ENCODE results near the gene ADPRHL1. TPM values are rescaled to one million over a fixed set of nuclear protein-coding genes. Genes with fewer than 3 reads are reported as not detected.

Gene ADPRHL1
- polyA plus RNA-seq, 1 donor (not counting 4 experiments of a cell fraction or from before 2014, with no cell fraction given), result 1.2 TPM

DNA sequence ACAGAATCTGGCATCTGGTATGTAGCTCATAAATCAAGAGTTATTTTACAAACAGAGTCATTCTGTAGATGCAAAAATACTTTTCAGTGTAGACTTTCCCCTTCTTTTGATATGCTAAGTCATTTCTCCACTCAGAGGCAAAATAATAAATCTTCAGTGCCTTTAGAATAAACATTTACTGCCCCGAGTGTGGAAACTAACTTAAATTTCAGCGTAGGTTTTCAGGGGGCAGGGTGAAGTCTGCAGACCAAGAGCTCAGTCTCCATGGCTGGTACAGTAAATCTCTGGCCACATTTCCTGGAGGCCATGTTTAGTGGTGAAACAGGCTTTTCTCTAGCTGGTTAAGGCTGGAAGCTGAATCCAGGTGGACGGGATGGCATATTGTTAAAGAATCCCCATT, 13.1 kb upstream of the ADPRHL1 start:
- dilution Hi-C loops (cut with MboI; ENCODE audit: extremely low pct_ligation_motif_present, low sequenced_read_pairs), result no loop called here
- H3K36me3 ChIP-seq (ENCODE audit: control insufficient read depth in 2 of 2, extremely low read depth in 1 of 2, insufficient read depth in 2 of 2, low read length in 2 of 2), result peaks cover 2 to 4% of the 10 kb centered on the region in 2 experiments
- FAIRE-seq, result no peak

DNA sequence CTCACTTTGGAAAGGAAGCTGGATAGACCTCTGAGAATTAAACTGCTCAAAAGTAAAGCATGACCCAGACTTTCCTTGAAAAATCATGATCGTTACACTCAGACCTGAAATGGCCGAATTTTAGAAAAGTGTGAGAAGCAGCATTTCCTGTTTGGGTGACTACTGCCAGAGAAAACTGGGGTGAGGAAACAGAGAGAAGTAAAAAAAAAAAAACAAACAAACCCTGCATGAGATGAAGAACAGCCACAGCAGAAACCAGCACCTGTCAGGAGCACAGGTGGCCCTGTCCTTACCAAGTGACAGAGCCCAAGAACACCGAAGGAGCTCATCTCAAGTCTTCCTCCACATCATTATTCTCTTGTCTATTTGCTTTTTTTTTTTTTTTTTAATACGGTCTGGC, 12.0 kb upstream of the ADPRHL1 start:
- H3K27ac ChIP-seq (ENCODE audit: control insufficient read depth, insufficient read depth, low read length), result no peak overlapping the region
- H2AFZ ChIP-seq (ENCODE audit: control insufficient read depth, low read length), result no peak overlapping the region
- H3K9me3 ChIP-seq (ENCODE audit: control insufficient read depth, low read depth, low read length), result no peaks in the 10 kb centered on the region
- H4K20me1 ChIP-seq (ENCODE audit: control insufficient read depth, extremely low read depth, insufficient read depth, low read length), result no peaks in the 10 kb centered on the region
- H3K27me3 ChIP-seq (ENCODE audit: control insufficient read depth, extremely low read depth, insufficient read depth, low read length), result no peaks in the 10 kb centered on the region
- H3K4me2 ChIP-seq (ENCODE audit: control insufficient read depth, extremely low read depth, insufficient read depth, low read depth, low read length), result no peak overlapping the region
- no peak overlapping the region for H3K4me3 ChIP-seq (ENCODE audit: control insufficient read depth in 2 of 3, extremely low read depth in 1 of 3, insufficient read depth in 2 of 3, low read depth in 1 of 3, low read length in 3 of 3)
- DNase-seq (ENCODE audit: low read depth, low spot score), result no peak
- no peak overlapping the region for H3K9ac ChIP-seq (ENCODE audit: control insufficient read depth, extremely low read depth, insufficient read depth, low read length)
- no peaks in the 10 kb centered on the region for H3K9me1 ChIP-seq (ENCODE audit: control insufficient read depth, extremely low read depth, insufficient read depth, low read length)
- TF ChIP-seq, protein P1, sequence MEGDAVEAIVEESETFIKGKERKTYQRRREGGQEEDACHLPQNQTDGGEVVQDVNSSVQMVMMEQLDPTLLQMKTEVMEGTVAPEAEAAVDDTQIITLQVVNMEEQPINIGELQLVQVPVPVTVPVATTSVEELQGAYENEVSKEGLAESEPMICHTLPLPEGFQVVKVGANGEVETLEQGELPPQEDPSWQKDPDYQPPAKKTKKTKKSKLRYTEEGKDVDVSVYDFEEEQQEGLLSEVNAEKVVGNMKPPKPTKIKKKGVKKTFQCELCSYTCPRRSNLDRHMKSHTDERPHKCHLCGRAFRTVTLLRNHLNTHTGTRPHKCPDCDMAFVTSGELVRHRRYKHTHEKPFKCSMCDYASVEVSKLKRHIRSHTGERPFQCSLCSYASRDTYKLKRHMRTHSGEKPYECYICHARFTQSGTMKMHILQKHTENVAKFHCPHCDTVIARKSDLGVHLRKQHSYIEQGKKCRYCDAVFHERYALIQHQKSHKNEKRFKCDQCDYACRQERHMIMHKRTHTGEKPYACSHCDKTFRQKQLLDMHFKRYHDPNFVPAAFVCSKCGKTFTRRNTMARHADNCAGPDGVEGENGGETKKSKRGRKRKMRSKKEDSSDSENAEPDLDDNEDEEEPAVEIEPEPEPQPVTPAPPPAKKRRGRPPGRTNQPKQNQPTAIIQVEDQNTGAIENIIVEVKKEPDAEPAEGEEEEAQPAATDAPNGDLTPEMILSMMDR (optimal IDR thresholded peaks at IDR 0.05 in 1 of 3, IDR thresholded peaks at IDR 0.05 in 1 of 3, conservative IDR thresholded peaks at IDR 0.05 in 1 of 3; ENCODE audit: extremely low read depth in 1 of 3, insufficient read depth in 2 of 3, low read length in 3 of 3), result no peak
- no peak for TF ChIP-seq EZH2 (IDR thresholded peaks at IDR 0.05; ENCODE audit: low read length)
- H3K36me3 ChIP-seq (ENCODE audit: control insufficient read depth in 2 of 2, extremely low read depth in 1 of 2, insufficient read depth in 2 of 2, low read length in 2 of 2), result peaks cover 2 to 8% of the 10 kb centered on the region in 2 experiments
- H3K79me2 ChIP-seq (ENCODE audit: control insufficient read depth, insufficient read depth, low read length), result no peaks in the 10 kb centered on the region
- dilution Hi-C loops (cut with MboI; ENCODE audit: extremely low pct_ligation_motif_present, low sequenced_read_pairs), result no loop called here
- no peaks in the 10 kb centered on the region for H3K4me1 ChIP-seq (ENCODE audit: control insufficient read depth, extremely low read depth, insufficient read depth, low read length)
- FAIRE-seq, result no peak

More for the DNA sequence above, 13.1 kb upstream of the ADPRHL1 start:
- H3K4me1 ChIP-seq (ENCODE audit: control insufficient read depth, extremely low read depth, insufficient read depth, low read length), result no peaks in the 10 kb centered on the region
- H3K79me2 ChIP-seq (ENCODE audit: control insufficient read depth, insufficient read depth, low read length), result no peaks in the 10 kb centered on the region
- no peaks in the 10 kb centered on the region for H3K9me3 ChIP-seq (ENCODE audit: control insufficient read depth, low read depth, low read length)
- no peak overlapping the region for H3K4me2 ChIP-seq (ENCODE audit: control insufficient read depth, extremely low read depth, insufficient read depth, low read depth, low read length)
- no peaks in the 10 kb centered on the region for H3K9me1 ChIP-seq (ENCODE audit: control insufficient read depth, extremely low read depth, insufficient read depth, low read length)
- H3K4me3 ChIP-seq (ENCODE audit: control insufficient read depth in 2 of 3, extremely low read depth in 1 of 3, insufficient read depth in 2 of 3, low read depth in 1 of 3, low read length in 3 of 3), result no peak overlapping the region
- no peak overlapping the region for H3K9ac ChIP-seq (ENCODE audit: control insufficient read depth, extremely low read depth, insufficient read depth, low read length)
- H2AFZ ChIP-seq (ENCODE audit: control insufficient read depth, low read length), result no peak overlapping the region
- H4K20me1 ChIP-seq (ENCODE audit: control insufficient read depth, extremely low read depth, insufficient read depth, low read length), result no peaks in the 10 kb centered on the region
- H3K27ac ChIP-seq (ENCODE audit: control insufficient read depth, insufficient read depth, low read length), result no peak overlapping the region
- TF ChIP-seq, protein P1 (optimal IDR thresholded peaks at IDR 0.05 in 1 of 3, IDR thresholded peaks at IDR 0.05 in 1 of 3, conservative IDR thresholded peaks at IDR 0.05 in 1 of 3; ENCODE audit: extremely low read depth in 1 of 3, insufficient read depth in 2 of 3, low read length in 3 of 3), result no peak
- TF ChIP-seq EZH2 (IDR thresholded peaks at IDR 0.05; ENCODE audit: low read length), result no peak
- no peak for DNase-seq (ENCODE audit: low read depth, low spot score)
- H3K27me3 ChIP-seq (ENCODE audit: control insufficient read depth, extremely low read depth, insufficient read depth, low read length), result no peaks in the 10 kb centered on the region

Data from keratinocyte (primary cell).